HG03280 (cell line): Measurements from ENCODE around the gene GLIS1.

ENCODE experiments used
- ATAC-seq: cut with Tn5 transposase; IDR thresholded peaks from one replicate; pipeline ENCODE4 v1.9.1; 2021; ENCODE audit warnings: mild to moderate bottlenecking, moderate library complexity; ENCODE audit not compliant: unreplicated experiment

GLIS1 gene

DNA sequence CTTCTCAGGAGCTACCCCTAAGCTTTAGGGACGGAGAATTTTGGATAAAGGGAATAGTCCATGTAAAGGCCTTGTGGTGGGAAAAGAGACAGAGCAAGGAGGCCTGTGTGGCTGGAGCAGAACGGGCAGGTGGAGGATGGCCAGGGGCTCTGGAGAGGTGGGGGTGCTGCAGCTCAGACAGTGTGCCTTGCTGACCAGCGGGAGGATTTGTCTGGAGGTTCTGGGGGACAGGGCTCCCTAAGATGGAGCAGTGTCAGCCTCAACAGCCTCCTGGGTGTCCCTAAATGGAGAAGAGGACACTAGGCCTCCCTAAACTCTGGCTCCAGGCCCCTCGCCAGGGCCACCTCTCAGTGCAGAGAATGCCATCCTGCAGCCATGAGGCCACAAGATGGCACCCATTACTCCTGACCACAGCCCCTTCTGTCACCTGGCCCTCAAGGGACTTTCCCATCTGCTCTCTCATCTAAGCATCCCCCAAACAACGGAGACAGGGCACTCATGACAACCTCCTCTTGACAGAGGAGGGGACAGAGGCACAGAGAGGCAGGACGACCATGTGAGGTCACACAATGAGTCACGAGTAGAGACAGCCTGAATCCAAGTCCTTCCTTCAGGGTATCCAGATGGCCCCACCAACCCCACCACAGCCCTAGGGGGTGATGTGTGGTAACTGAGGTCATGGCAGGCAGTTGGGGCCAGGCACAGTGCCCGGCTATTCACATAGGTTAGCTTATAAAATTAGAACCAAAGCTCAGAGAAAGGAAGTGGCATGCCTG lies 185.0 kb downstream of the GLIS1 start:
- ATAC-seq: no peak

GRCh38 chr1:53552981-53553733 lies 185.8 kb downstream of the GLIS1 start:
- ATAC-seq: no peak

DNA sequence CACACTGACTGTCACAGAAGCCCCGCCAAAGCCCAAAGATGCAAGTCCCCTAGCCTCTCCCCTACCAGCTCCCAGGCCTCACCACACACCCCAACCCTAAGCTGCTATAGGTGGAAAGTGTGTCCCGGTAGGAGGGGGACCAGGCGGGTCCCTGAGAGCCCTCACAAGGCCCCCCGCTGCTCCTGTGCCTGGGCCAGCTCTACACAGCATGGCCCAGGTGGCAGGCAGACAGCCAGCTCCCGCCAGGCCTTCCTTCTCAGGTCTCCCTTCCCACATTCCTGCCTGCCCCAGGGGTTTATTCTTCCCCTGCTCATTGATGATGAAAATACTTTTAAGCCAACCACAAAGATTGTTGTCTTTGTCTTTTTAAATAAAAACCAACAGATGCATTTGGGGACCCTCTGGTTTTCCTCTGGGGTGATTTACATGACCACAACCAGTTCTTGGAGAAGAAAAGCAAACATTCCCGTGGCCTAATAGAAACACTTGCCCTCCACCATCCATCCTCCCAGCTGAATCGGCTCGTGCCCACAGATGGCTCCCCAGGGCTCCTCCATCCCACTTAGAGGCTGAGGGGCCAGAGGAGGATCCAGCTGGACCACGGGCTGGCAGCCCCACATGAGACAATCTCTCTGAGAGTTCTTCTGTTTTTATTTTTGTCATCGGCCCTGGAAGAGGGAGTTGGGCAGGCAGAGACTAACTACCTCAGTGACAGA lies 186.7 kb downstream of the GLIS1 start:
- no peak for ATAC-seq

GRCh38 chr1:53551428-53551995 lies 187.5 kb downstream of the GLIS1 start:
- no peak for ATAC-seq

DNA sequence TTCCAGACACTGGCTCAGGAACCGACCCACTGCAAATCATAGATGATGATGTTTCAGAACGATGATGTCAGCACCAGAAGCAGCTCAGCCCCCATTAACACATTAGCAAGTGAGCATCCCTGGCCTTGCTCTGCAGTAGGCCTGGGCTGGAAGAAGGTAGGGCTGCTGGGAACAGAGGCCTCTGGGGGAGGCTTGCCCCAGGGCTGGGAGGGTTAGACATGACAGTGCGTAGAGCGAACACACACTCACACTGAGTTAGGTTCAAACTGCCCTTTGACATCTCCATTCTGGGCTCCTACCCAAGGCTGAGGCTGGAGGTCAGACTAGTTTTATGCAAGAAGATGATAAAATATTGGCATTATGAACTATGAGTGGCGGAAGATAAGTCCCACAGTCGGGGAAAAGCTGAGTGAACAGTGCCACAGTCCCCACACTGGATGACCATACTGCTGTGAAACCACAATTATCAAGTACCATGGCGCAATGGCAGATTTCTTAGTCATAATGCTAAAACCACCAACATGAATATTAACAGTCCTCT lies 188.7 kb downstream of the GLIS1 start:
- no peak for ATAC-seq

- ATAC-seq: no peak
Observed at GRCh38 chr1:53549781-53550180, 189.2 kb downstream of the GLIS1 start.

DNA sequence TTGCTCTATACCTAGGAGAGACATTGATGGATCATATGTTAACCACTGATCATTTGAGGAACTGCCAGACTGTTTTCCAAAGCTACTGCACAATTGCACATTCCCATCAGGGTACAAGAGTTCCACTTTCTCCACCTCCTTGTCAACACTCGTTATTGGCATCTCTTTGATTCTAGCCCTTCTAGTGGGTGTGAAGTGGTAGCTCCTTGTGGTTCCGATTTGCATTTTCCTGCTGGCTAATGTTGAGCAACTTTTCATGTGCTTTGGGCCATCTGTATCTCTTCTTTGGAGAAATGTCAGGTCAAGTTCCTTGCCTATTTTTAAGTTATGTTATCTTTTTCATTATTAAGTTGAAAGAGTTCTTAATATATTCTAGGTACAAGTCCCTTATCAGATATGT lies 189.7 kb downstream of the GLIS1 start:
- ATAC-seq: no peak

GRCh38 chr1:53548031-53548491 lies 190.9 kb downstream of the GLIS1 start:
- ATAC-seq: no peak

GRCh38 chr1:53547231-53547790 lies 191.7 kb downstream of the GLIS1 start:
- no peak for ATAC-seq

GRCh38 chr1:53546409-53547155 lies 192.4 kb downstream of the GLIS1 start:
- ATAC-seq: no peak

- ATAC-seq: no peak
Observed at GRCh38 chr1:53545663-53546408, 193.1 kb downstream of the GLIS1 start.

- ATAC-seq: no peak
Observed at GRCh38 chr1:53544728-53545515, 194.0 kb downstream of the GLIS1 start.

GRCh38 chr1:53543778-53544695 lies 194.9 kb downstream of the GLIS1 start:
- ATAC-seq: no peak

DNA sequence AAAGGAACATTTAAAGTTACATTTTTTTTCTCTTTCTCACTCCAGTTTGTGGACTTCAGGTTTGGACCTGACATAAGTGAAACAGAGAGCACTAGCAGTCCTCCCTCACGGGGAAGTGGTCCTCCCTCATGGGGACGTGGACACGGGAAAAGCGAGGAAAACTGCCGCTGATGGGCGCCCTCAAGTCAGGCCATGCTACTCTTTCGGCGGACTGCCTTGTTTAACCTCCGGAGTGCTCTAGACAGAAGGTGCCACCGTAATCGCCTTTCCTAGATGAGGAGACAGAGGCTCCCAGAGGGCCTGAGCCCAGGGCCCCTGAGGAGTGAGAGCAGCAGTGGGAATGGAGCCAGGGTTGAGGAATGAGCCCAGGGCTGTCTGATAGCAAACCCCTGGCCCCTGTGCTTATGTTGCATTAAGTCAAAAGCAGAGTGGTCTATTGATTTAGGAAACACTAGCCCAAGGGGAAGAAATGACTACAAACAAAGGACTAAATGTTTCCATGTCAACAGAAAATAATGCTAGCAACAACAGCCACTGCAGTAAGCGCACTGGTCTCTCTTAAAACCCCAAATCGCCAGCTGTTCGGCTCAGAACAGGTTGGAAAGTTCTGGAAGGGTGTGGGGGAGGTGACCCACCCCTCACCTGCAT lies 195.7 kb downstream of the GLIS1 start:
- no peak for ATAC-seq

DNA sequence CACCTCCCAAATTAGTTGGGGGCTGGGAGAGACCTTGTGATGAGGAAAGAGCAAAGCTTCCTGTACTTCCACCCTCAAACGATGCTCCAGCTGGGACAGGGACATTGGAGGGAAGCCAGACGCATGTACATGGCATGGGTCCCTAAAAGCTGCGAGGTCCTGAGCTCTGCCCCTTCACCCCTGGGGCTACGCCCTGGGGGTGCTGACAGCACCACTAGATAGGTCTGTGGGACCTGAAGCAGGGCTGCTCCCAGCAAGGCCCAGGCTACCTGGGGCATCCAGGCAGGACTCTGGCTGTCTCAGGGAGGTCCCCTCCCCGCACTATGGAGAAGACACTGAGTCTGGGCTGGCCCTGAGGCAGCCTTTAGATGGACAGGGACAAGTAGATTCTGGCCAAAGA lies 196.4 kb downstream of the GLIS1 start:
- ATAC-seq: no peak

DNA sequence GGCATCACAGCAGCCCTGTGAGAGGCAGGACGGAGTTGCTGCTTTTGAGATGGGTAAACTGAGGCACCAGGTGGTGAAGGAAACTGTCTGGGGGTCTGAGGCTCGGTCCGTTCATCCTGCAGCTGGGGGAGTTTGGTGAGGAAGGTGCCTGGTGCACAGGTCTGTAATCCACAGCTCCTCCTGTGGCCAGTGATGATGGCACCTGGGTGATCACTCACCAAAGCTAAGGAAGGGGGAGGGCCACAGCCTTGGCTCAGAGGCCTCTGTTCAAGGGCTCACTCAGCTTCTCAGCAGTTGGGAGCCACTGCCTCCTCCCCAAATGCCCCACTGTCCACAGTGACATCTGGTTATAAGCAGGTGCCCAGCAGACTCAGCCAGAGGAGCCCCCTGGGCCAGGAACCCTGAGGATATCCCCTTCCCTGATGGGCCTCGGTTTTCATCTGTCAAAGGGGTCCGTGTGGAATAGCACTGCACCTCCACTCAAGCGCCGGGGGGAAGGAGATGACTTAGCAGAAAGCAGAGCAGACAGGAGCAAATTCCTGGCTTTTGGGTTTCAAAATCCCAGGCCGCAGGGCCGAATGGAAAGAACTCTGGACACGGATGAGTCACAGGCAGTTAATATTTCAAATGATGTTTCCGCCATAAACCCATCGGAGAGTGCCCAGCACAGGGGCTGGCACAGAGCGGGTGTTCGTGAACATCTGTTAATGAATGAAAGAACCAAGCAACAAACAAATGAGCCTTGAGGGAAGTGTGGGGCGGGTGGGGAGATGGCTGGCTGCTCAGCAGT lies 197.0 kb downstream of the GLIS1 start:
- no peak for ATAC-seq
